Esophagus muscularis mucosa (tissue), 4 donors: Measurements from ENCODE around the gene CELF2. TPM values are rescaled to one million over a fixed set of nuclear protein-coding genes. Genes with fewer than 3 reads are reported as not detected.

Experiments used
- DNase-seq: peaks from one replicate; pipeline ENCODE4 v3.0.0-alpha.2; 2017; ENCODE audit errors: extremely low spot score
- H3K27ac ChIP-seq, 4 donors: fragments of 200-600 bp; sonication (generic); replicated peaks in 1 of 4; 1 replicate in 3 of 4; 2 replicates in 1 of 4; pipeline ENCODE4 v1.5.1; 2016 to 2019; ENCODE audit warnings: mild to moderate bottlenecking in 1 of 4
- H3K27me3 ChIP-seq, 4 donors: fragments of 200-600 bp; sonication (generic); one replicate each; pipeline versions ENCODE4 v1.5.1 to v1.6.0; 2016 to 2019
- H3K36me3 ChIP-seq, 4 donors: fragments of 200-600 bp; sonication (generic); one replicate each; pipeline ENCODE4 v1.5.1; 2016 to 2019
- H3K4me1 ChIP-seq, 4 donors: fragments of 200-600 bp; sonication (generic); one replicate each; pipeline ENCODE4 v1.5.1; 2016 to 2019
- H3K4me3 ChIP-seq, 4 donors: fragments of 200-600 bp; sonication (generic); 1 replicate in 2 of 4; 2 replicates in 2 of 4; pipeline ENCODE4 v1.5.1; 2016 to 2019; ENCODE audit warnings: mild to moderate bottlenecking in 4 of 4, moderate library complexity in 1 of 4
- H3K9me3 ChIP-seq, 4 donors: fragments of 200-600 bp; sonication (generic); 1 replicate in 3 of 4; 2 replicates in 1 of 4; pipeline ENCODE4 v1.5.1; 2016 to 2019
- EP300 ChIP-seq: sonication (generic); formaldehyde crosslinking; IDR thresholded peaks from one replicate; pipeline ENCODE4 v1.6.1; 2017; ENCODE audit warnings: antibody characterized with exemption
- POLR2A ChIP-seq: fragments of 450-650 bp; IDR thresholded peaks from one replicate; pipeline ENCODE4 v1.6.1; 2017; ENCODE audit warnings: antibody characterized with exemption, moderate library complexity, mild to moderate bottlenecking, low read depth
- POLR2AphosphoS5 ChIP-seq, 2 donors: sonication (generic); formaldehyde crosslinking; IDR thresholded peaks; one replicate each; pipeline ENCODE4 v1.6.1; 2017; ENCODE audit warnings: antibody characterized with exemption in 2 of 2
- WGBS: methylation state at CpG from one replicate; pipeline ENCODE4 v1.1.5; 2018; 5-methylcytosine and 5-hydroxymethylcytosine counted together
- intact Hi-C: fragments of 100-400 bp; cut with DNase I; formaldehyde crosslinking; loops from one replicate; pipeline ENCODE4 v1.15.1; 2023
- total RNA-seq, 4 donors: library from RNA; depleted of rRNA; stranded (reverse); fragments of >200 nt; gene quantifications; one replicate each; pipeline versions ENCODE4 v1.1.0 to v1.2.1, GENCODE V29; 2016
- TF ChIP-seq, protein P1 (sequence below), 3 experiments: fragments of 200-600 bp in 2 of 3; fragments of 450-650 bp in 1 of 3; sonication (generic) in 2 of 3; IDR thresholded peaks; one replicate each; pipeline ENCODE4 v1.5.1; 2017 to 2019; ENCODE audit warnings: antibody characterized with exemption in 3 of 3, mild to moderate bottlenecking in 2 of 3, moderate library complexity in 1 of 3

Gene CELF2
- total RNA-seq, 4 donors from 2014 or later: 81.8 to 128 (median 104) TPM

DNA sequence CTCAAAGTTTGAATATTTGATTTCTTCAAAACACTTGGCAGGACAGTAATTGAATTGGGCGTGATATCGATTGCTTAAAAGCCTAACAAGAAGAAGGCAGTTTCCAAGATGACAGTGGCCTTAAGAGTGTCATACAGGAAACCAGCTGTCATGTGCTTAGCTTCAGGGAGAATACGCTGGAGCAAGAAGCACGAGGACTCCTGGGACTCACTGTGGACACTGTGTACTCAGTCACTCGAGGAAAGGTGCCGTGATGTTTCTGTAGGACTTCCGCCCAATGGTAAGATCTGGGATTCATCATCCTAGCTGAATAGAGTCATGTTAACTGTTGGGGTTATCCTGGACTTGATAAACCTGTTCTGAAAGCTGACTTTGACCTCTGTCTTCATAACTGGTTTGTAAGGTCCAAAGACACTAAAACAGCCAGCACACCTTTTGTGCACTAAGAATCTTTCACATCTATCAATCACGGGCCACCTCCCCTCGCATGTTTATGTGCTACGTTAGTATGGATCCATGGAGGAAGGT, 113.5 kb downstream of the CELF2 start:
- intact Hi-C loops: no loop called here
- H3K4me3 ChIP-seq: no peak overlapping the region
- TF ChIP-seq, protein P1, sequence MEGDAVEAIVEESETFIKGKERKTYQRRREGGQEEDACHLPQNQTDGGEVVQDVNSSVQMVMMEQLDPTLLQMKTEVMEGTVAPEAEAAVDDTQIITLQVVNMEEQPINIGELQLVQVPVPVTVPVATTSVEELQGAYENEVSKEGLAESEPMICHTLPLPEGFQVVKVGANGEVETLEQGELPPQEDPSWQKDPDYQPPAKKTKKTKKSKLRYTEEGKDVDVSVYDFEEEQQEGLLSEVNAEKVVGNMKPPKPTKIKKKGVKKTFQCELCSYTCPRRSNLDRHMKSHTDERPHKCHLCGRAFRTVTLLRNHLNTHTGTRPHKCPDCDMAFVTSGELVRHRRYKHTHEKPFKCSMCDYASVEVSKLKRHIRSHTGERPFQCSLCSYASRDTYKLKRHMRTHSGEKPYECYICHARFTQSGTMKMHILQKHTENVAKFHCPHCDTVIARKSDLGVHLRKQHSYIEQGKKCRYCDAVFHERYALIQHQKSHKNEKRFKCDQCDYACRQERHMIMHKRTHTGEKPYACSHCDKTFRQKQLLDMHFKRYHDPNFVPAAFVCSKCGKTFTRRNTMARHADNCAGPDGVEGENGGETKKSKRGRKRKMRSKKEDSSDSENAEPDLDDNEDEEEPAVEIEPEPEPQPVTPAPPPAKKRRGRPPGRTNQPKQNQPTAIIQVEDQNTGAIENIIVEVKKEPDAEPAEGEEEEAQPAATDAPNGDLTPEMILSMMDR (IDR thresholded peaks at IDR 0.05): no peak
- TF ChIP-seq EP300 (no peak), POLR2AphosphoS5 (IDR thresholded peaks at IDR 0.05) (no peak), POLR2A (no peak)
- DNase-seq: no peak
- H3K4me1 ChIP-seq: peaks cover 0 to 17% (median 6%) of the 10 kb centered on the region in 4 donors
- H3K27ac ChIP-seq: no peak overlapping the region
- 90% methylated on average over 10 of the region's 10 CpGs for WGBS
- H3K9me3 ChIP-seq: no peaks in the 10 kb centered on the region
- no peaks in the 10 kb centered on the region for H3K27me3 ChIP-seq
- H3K36me3 ChIP-seq: no peaks in the 10 kb centered on the region

DNA sequence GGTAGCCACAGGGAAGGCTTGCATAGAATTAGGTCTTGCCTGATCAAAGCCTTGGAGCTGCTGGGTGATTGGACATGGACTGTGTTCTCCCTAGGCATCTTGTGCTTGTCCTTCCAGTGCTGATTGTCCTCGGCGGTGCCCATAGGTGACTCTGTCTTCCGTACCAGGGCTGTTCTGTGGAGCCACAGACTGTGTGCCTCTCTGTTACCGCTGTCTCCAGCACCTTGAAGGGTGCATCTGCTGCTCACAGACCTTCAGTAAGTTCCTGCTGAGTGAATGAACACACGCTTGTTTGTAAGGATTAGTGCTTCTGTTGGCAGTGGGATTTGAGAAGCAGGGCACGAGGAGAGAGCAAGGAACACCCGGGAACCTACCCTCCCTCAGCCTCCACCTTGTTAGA, 116.7 kb downstream of the CELF2 start:
- H3K4me3 ChIP-seq: no peak overlapping the region
- H3K4me1 ChIP-seq: peaks cover 3 to 24% (median 12%) of the 10 kb centered on the region in 4 donors
- no peaks in the 10 kb centered on the region for H3K9me3 ChIP-seq
- H3K36me3 ChIP-seq: no peaks in the 10 kb centered on the region
- intact Hi-C loops: no loop called here
- no peaks in the 10 kb centered on the region for H3K27me3 ChIP-seq
- 79% methylated on average over 2 of the region's 7 CpGs for WGBS
- no peak overlapping the region for H3K27ac ChIP-seq
- no peak for TF ChIP-seq POLR2AphosphoS5 (IDR thresholded peaks at IDR 0.05)
- no peak for TF ChIP-seq POLR2A
- TF ChIP-seq, protein P1 (IDR thresholded peaks at IDR 0.05): no peak
- no peak for TF ChIP-seq EP300
- DNase-seq: no peak

DNA sequence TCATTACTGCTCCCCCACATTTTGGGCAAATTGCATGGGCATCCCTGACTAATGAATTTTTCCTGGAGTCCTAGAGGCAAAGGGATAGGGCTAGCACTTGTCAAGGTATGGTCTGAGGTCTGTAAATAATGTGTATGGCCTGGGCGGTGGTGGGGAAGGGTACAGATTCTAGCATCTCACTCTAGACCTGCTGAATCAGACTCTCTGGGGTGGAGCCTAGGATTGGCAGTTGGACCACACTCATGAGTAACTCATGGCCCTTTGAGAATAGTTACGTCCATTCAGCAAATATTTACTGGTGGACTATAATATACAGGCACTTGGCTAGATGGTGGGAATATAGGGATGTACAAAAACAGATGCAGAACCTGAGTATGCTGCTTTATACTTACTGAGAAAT, 118.0 kb downstream of the CELF2 start:
- H3K27me3 ChIP-seq: no peaks in the 10 kb centered on the region
- TF ChIP-seq POLR2A (no peak), POLR2AphosphoS5 (IDR thresholded peaks at IDR 0.05) (no peak), EP300 (no peak)
- TF ChIP-seq, protein P1 (IDR thresholded peaks at IDR 0.05): no peak
- H3K4me1 ChIP-seq: peaks cover 3 to 12% (median 8%) of the 10 kb centered on the region in 4 donors
- no peak overlapping the region for H3K4me3 ChIP-seq
- intact Hi-C loops: no loop called here
- H3K27ac ChIP-seq: no peak overlapping the region
- WGBS: 79% methylated on average over 2 of the region's 2 CpGs
- H3K9me3 ChIP-seq: no peaks in the 10 kb centered on the region
- no peaks in the 10 kb centered on the region for H3K36me3 ChIP-seq
- DNase-seq: no peak

DNA sequence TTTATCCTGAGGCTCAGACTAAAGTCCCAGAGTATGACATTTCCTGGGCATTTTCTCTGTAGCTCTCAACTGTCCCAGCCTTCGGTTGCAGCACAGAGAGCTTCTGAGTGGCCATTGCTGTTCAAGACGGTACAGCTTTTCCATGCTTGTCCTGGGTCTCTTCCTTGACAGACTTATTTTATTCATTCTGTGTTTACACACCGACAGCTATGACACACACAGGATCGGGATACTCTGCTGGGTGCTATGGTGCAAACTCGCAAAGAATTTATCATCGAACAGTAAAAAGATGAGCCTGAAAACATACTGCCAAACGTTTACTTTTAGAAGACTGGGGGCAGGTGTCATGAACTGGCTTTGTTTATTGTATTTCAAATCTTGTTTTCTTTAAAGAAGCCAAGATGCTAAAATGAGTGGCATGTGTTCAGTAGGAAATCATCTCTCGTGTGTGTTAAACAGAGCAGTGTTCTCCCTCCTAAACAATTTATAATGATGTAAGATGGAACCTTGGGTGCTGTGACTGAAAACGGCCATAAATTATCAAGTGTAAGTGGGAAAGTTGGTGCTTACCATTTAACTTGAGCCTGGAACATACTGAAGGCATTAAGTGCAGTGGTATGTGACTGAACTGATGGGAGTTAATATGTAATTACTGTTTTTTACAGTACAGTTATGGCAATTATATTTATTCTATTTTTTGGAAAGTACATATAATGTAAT, 120.8 kb downstream of the CELF2 start:
- no peak overlapping the region for H3K27ac ChIP-seq
- intact Hi-C loops: no loop called here
- H3K9me3 ChIP-seq: no peaks in the 10 kb centered on the region
- no peak overlapping the region for H3K4me3 ChIP-seq
- TF ChIP-seq, protein P1 (IDR thresholded peaks at IDR 0.05): no peak
- no peak for TF ChIP-seq POLR2A
- no peak for TF ChIP-seq POLR2AphosphoS5 (IDR thresholded peaks at IDR 0.05)
- TF ChIP-seq EP300: no peak
- peaks cover 3 to 17% (median 12%) of the 10 kb centered on the region in 4 donors for H3K4me1 ChIP-seq
- 58% methylated on average over 9 of the region's 9 CpGs for WGBS
- no peaks in the 10 kb centered on the region for H3K27me3 ChIP-seq
- H3K36me3 ChIP-seq: no peaks in the 10 kb centered on the region
- DNase-seq: no peak
